Astrocyte of the cerebellum (primary cell): Measurements from ENCODE around the gene JMJD1C.

Experiments
- DNase-seq: peaks from one replicate; pipeline ENCODE4 v3.0.0-alpha.2; 2011; ENCODE audit warnings: low read depth
- H3K4me3 ChIP-seq: 2 replicates; pipeline ENCODE4 v1.5.1; 2011; ENCODE audit warnings: mild to moderate bottlenecking, low read depth, low read length, moderate library complexity
- CTCF ChIP-seq: IDR thresholded peaks from 2 replicates; pipeline ENCODE4 v1.5.1; 2012; ENCODE audit warnings: low read length, low read depth, moderate library complexity, mild to moderate bottlenecking; ENCODE audit errors: missing control alignments
- in situ Hi-C: cut with HindIII; loops from 2 replicates; pipeline ENCODE4 v1.10.0; 2017; ENCODE audit warnings: low sequenced_read_pairs

JMJD1C gene

GRCh38 chr10:63171255-63171855, 294.4 kb downstream of the JMJD1C start:
- no peak overlapping the region for H3K4me3 ChIP-seq
- in situ Hi-C loops, result no loop called here
- DNase-seq, result no peak
- no peak for TF ChIP-seq CTCF

GRCh38 chr10:63169624-63170023, 296.2 kb downstream of the JMJD1C start:
- TF ChIP-seq CTCF, result no peak
- DNase-seq, result no peak
- in situ Hi-C loops, result loop anchor here (5.0 kb wide), 1 partner anchor 548 kb away; no protein-coding TSS in a partner anchor

GRCh38 chr10:63168821-63169462, 296.8 kb downstream of the JMJD1C start:
- TF ChIP-seq CTCF, result no peak
- in situ Hi-C loops, result loop anchor here (5.0 kb wide), 1 partner anchor 548 kb away; no protein-coding TSS in a partner anchor
- no peak for DNase-seq
- no peak overlapping the region for H3K4me3 ChIP-seq

More at GRCh38 chr10:63169624-63170023, 296.2 kb downstream of the JMJD1C start:
- H3K4me3 ChIP-seq, result no peak overlapping the region

- peak; percentile 83 for DNase-seq
- H3K4me3 ChIP-seq, result no peak overlapping the region
- in situ Hi-C loops, result loop anchor here (5.0 kb wide), 1 partner anchor 551 kb away; no protein-coding TSS in a partner anchor
- TF ChIP-seq CTCF, result peak; percentile 83
Measured at GRCh38 chr10:63166742-63167258, 299.0 kb downstream of the JMJD1C start.

- no peak for TF ChIP-seq CTCF
- no peak for DNase-seq
- H3K4me3 ChIP-seq, result no peak overlapping the region
- in situ Hi-C loops, result loop anchor here (5.0 kb wide), 1 partner anchor 552 kb away; no protein-coding TSS in a partner anchor
Measured at GRCh38 chr10:63165249-63165648, 300.5 kb downstream of the JMJD1C start.

GRCh38 chr10:63164166-63164623, 301.6 kb downstream of the JMJD1C start:
- no peak for TF ChIP-seq CTCF
- in situ Hi-C loops, result no loop called here
- no peak overlapping the region for H3K4me3 ChIP-seq
- DNase-seq, result no peak
